Psoas muscle (tissue), 8 donors: Measurements from ENCODE around the gene WDR70. TPM values are rescaled to one million over a fixed set of nuclear protein-coding genes. Genes with fewer than 3 reads are reported as not detected.

Source experiments
- ATAC-seq, 4 donors: fragments of 200-7000 bp; cut with Tn5 transposase; one replicate each; pipeline ENCODE4 v1.9.1; 2020; ENCODE audit warnings: moderate library complexity in 3 of 4, mild to moderate bottlenecking in 2 of 4
- DNase-seq, 2 donors: peaks; one replicate each; pipeline ENCODE4 v3.0.0-alpha.2; 2020
- H3K27ac ChIP-seq: fragments of 200-600 bp; one replicate; pipeline ENCODE4 v1.8.0; 2022
- H3K27me3 ChIP-seq, 3 donors: fragments of 200-600 bp in 1 of 3; one replicate each; pipeline versions ENCODE4 v1.6.1 to v1.8.0; 2013 to 2022; ENCODE audit warnings: low read length in 2 of 3, mild to moderate bottlenecking in 2 of 3, moderate library complexity in 1 of 3; ENCODE audit not compliant: insufficient read depth in 3 of 3
- H3K36me3 ChIP-seq, 2 donors: fragments of 200-600 bp in 1 of 2; one replicate each; pipeline versions ENCODE4 v1.6.1 to v1.8.0; 2013 to 2022; ENCODE audit warnings: low read depth in 1 of 2, mild to moderate bottlenecking in 1 of 2, moderate library complexity in 1 of 2; ENCODE audit not compliant: insufficient read depth in 1 of 2
- H3K4me1 ChIP-seq: fragments of 200-600 bp; one replicate; pipeline ENCODE4 v1.8.0; 2022
- H3K4me3 ChIP-seq: fragments of 200-600 bp; one replicate; pipeline ENCODE4 v1.8.0; 2022; ENCODE audit warnings: mild to moderate bottlenecking
- H3K9me3 ChIP-seq: fragments of 200-600 bp; one replicate; pipeline ENCODE4 v1.8.0; 2022
- WGBS, 3 donors: extraction: QIAGEN DNeasy Blood & Tissue Kit; methylation state at CpG; one replicate each; pipeline versions ENCODE4 v1.1.6 to v1.1.7; 2013; 5-methylcytosine and 5-hydroxymethylcytosine counted together
- intact Hi-C, 2 donors: fragments of 100-400 bp; cut with DNase I; formaldehyde crosslinking; loops; one replicate each; pipeline versions ENCODE4 v1.11.0 to v1.14.2; 2022
- polyA plus RNA-seq, 3 donors: library from polyadenylated mRNA; stranded (reverse); fragments of 200-250 nt; gene quantifications; one replicate each; pipeline ENCODE4 v1.2.3, GENCODE V29; 2013
- total RNA-seq, 4 donors: library from RNA; stranded (reverse); fragmentation: NEBNext Ultra II Directional in 2 of 4; extraction: Animal tissue kit (Norgen Biotek cat#: 25700) in 2 of 4; gene quantifications; one replicate each; pipeline versions ENCODE4 v1.2.1 to v1.2.4, GENCODE V29; 2021 to 2023
- TF ChIP-seq, protein P1 (sequence below): fragments of 200-600 bp; IDR thresholded peaks from one replicate; pipeline ENCODE4 v1.8.0; 2022; ENCODE audit warnings: antibody characterized with exemption
- donor health status: healthy with polysubstance abuse.
- donor health status: DM: no; HTN: no; CAD: no; lungs with moderate emphysema.
- donor health status: Bipolar disorder and iron deficiency.
- donor health status: healthy.
- donor health status: DM: yes; HTN: yes; CAD: no.
- donor health status: DM: no; HTN: no; CAD: no.
- donor health status: DM: no; HTN: no; CAD: no.
- donor health status: DM: yes; HTN: yes; CAD: no.

The WDR70 gene
- total and polyA plus RNA-seq, 7 donors, result 16.3 to 37.8 (median 26.0) TPM

DNA sequence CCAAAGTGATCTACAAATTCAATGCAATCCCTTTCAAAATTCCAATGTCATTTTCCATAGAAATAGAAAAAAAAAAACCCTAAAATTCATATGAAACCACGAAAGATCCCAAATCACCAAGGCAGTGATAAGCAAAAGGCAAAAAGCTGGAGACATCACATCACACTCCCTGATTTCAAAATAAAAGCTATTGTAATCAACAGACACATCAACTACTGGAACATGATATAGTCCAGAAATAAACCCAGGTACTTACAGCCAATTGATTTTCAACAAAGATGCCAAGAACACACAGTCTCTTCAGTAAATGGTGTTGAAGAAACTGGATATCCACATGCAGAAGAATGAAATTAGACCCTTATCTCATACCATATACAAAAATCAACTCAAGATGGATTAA lies 224.0 kb downstream of the WDR70 start:
- intact Hi-C loops, result loop anchor here in 1 of 2 donors (10.0 kb wide), 1 partner anchor 62 kb away; no protein-coding TSS in a partner anchor
- peak overlapping the region; percentile 2 for H3K4me3 ChIP-seq
- peaks cover 10% of the 10 kb centered on the region for H3K9me3 ChIP-seq
- peak overlapping the region; percentile 47 for H3K27ac ChIP-seq
- TF ChIP-seq, protein P1, sequence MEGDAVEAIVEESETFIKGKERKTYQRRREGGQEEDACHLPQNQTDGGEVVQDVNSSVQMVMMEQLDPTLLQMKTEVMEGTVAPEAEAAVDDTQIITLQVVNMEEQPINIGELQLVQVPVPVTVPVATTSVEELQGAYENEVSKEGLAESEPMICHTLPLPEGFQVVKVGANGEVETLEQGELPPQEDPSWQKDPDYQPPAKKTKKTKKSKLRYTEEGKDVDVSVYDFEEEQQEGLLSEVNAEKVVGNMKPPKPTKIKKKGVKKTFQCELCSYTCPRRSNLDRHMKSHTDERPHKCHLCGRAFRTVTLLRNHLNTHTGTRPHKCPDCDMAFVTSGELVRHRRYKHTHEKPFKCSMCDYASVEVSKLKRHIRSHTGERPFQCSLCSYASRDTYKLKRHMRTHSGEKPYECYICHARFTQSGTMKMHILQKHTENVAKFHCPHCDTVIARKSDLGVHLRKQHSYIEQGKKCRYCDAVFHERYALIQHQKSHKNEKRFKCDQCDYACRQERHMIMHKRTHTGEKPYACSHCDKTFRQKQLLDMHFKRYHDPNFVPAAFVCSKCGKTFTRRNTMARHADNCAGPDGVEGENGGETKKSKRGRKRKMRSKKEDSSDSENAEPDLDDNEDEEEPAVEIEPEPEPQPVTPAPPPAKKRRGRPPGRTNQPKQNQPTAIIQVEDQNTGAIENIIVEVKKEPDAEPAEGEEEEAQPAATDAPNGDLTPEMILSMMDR, result no peak
- H3K4me1 ChIP-seq, result peaks cover 8% of the 10 kb centered on the region
- H3K36me3 ChIP-seq, result peaks cover 0 to 9% of the 10 kb centered on the region in 2 donors
- WGBS, 3 donors, result 54 to 64% (median 61%) methylated on average over 1 of the region's 1 CpG
- H3K27me3 ChIP-seq, result no peaks in the 10 kb centered on the region
- peak; percentile 80 to 95 (median 92) for ATAC-seq
- no peak for DNase-seq

- Histone ChIP-seq H3K27me3 (no peaks in the 10 kb centered on the region), H3K4me1 (peaks cover 8% of the 10 kb centered on the region), H3K9me3 (peaks cover 10% of the 10 kb centered on the region), H3K36me3 (peaks cover 0 to 9% of the 10 kb centered on the region in 2 donors), H3K4me3 (no peak overlapping the region), H3K27ac (no peak overlapping the region)
- TF ChIP-seq, protein P1, result no peak
- ATAC-seq, result peak; percentile 60 to 79 (median 70)
- 44 to 80% (median 65%) methylated on average over 1 of the region's 1 CpG for WGBS, 3 donors
- intact Hi-C loops, result loop anchor here in 1 of 2 donors (10.0 kb wide), 1 partner anchor 61 kb away; no protein-coding TSS in a partner anchor
- DNase-seq, result no peak
Observed at GRCh38 chr5:37604290-37604689, 225.2 kb downstream of the WDR70 start.

GRCh38 chr5:37606148-37606547 lies 227.0 kb downstream of the WDR70 start:
- TF ChIP-seq, protein P1, result no peak
- no peak for ATAC-seq
- no peak for DNase-seq
- Histone ChIP-seq H3K36me3 (peaks cover 0 to 9% of the 10 kb centered on the region in 2 donors), H3K27me3 (no peaks in the 10 kb centered on the region), H3K9me3 (peaks cover 2% of the 10 kb centered on the region), H3K4me1 (peaks cover 8% of the 10 kb centered on the region), H3K27ac (no peak overlapping the region), H3K4me3 (no peak overlapping the region)
- WGBS, 3 donors, result 90 to 94% (median 93%) methylated on average over 1 of the region's 1 CpG
- intact Hi-C loops, result loop anchor here in 1 of 2 donors (10.0 kb wide), 1 partner anchor 59 kb away; no protein-coding TSS in a partner anchor

- TF ChIP-seq, protein P1, result no peak
- DNase-seq, result no peak
- Histone ChIP-seq H3K36me3 (peaks cover 0 to 9% of the 10 kb centered on the region in 2 donors), H3K4me1 (peaks cover 8% of the 10 kb centered on the region), H3K27ac (no peak overlapping the region), H3K4me3 (no peak overlapping the region), H3K27me3 (no peaks in the 10 kb centered on the region), H3K9me3 (no peaks in the 10 kb centered on the region)
- ATAC-seq, result no peak
- intact Hi-C loops, result loop anchor here in 1 of 2 donors (10.0 kb wide), 1 partner anchor 58 kb away; no protein-coding TSS in a partner anchor
- WGBS, 3 donors, result 91 to 97% (median 91%) methylated on average over 2 of the region's 2 CpGs
Observed at GRCh38 chr5:37606632-37607248, 227.6 kb downstream of the WDR70 start.
